Bone marrow (tissue), 2 donors: ENCODE results near the gene AKR7A2.
"Not testable (repeated sequence)": the region's sequence is repeated elsewhere in the genome, so short reads cannot be mapped to it uniquely, and the experiment has no call there.

ENCODE experiments used
- DNase-seq, 2 donors: peaks; one replicate each; lab custom pipeline; 2025; lab: John Stamatoyannopoulos, UW

AKR7A2 gene

GRCh38 chr1:19306941-19307340, 5.0 kb downstream of the AKR7A2 start:
- DNase-seq, result no peak

- no peak for DNase-seq
These were observed 6.1 kb downstream of the AKR7A2 start for GRCh38 chr1:19305880-19306279.

- DNase-seq, result not testable (repeated sequence)
These were observed 7.9 kb downstream of the AKR7A2 start for GRCh38 chr1:19304081-19304480.

GRCh38 chr1:19300211-19300610, 11.7 kb downstream of the AKR7A2 start:
- no peak for DNase-seq

- no peak for DNase-seq
These were observed 17.3 kb downstream of the AKR7A2 start for GRCh38 chr1:19294638-19295037.

GRCh38 chr1:19289244-19289643, 22.7 kb downstream of the AKR7A2 start:
- no peak for DNase-seq

GRCh38 chr1:19288324-19289241, 23.4 kb downstream of the AKR7A2 start, which contains the start of gene AKR7A3:
Gene AKR7A3, minus strand, starts transcription at chr1:19288770. Its CDS starts 61 bp downstream, at chr1:19288709.
- DNase-seq, result peak in 1 of 2 donors; percentile 4

- DNase-seq, result no peak
These were observed 24.3 kb downstream of the AKR7A2 start for GRCh38 chr1:19287436-19288185.

- not testable (repeated sequence) for DNase-seq
These were observed 26.1 kb downstream of the AKR7A2 start for GRCh38 chr1:19285807-19286206.

GRCh38 chr1:19285366-19285765, 26.6 kb downstream of the AKR7A2 start:
- DNase-seq, result not testable (repeated sequence)

- no peak for DNase-seq
These were observed 27.1 kb downstream of the AKR7A2 start for GRCh38 chr1:19284881-19285280.

GRCh38 chr1:19283891-19284290, 28.1 kb downstream of the AKR7A2 start:
- DNase-seq, result no peak

- no peak for DNase-seq
These were observed 37.3 kb downstream of the AKR7A2 start for GRCh38 chr1:19274636-19275035.

- DNase-seq, result not testable (repeated sequence)
These were observed 38.0 kb downstream of the AKR7A2 start for GRCh38 chr1:19273844-19274531.

GRCh38 chr1:19273106-19273843, 38.7 kb downstream of the AKR7A2 start:
- DNase-seq, result no peak

- DNase-seq, result no peak
These were observed 39.9 kb downstream of the AKR7A2 start for GRCh38 chr1:19272064-19272463.

GRCh38 chr1:19270343-19270730, 41.6 kb downstream of the AKR7A2 start:
- not testable (repeated sequence) for DNase-seq

- DNase-seq, result not testable (repeated sequence)
These were observed 42.3 kb downstream of the AKR7A2 start for GRCh38 chr1:19269427-19270342.

- no peak for DNase-seq
These were observed 43.5 kb downstream of the AKR7A2 start for GRCh38 chr1:19268445-19268844.

- no peak for DNase-seq
These were observed 49.2 kb downstream of the AKR7A2 start for GRCh38 chr1:19262744-19263143.
